Colonic mucosa (tissue), 4 donors: ENCODE data around the gene GFRA1. TPM values are rescaled to one million over a fixed set of nuclear protein-coding genes. Genes with fewer than 3 reads are reported as not detected.

ENCODE experiments used
- DNase-seq: peaks from one replicate; pipeline ENCODE4 v3.0.0-alpha.2; 2020
- H3K27ac ChIP-seq: fragments of 200-600 bp; one replicate; pipeline ENCODE4 v1.8.0; 2021
- H3K27me3 ChIP-seq: fragments of 200-600 bp; one replicate; pipeline ENCODE4 v1.8.0; 2021
- H3K36me3 ChIP-seq: fragments of 200-600 bp; one replicate; pipeline ENCODE4 v1.8.0; 2021
- H3K4me1 ChIP-seq: fragments of 200-600 bp; one replicate; pipeline ENCODE4 v1.8.0; 2021; ENCODE audit warnings: mild to moderate bottlenecking
- H3K4me3 ChIP-seq: fragments of 200-600 bp; one replicate; pipeline ENCODE4 v1.8.0; 2021
- H3K9ac ChIP-seq, 2 donors: one replicate each; pipeline ENCODE4 v1.7.0; 2013; ENCODE audit warnings: control low read depth in 2 of 2, low read depth in 2 of 2, low read length in 2 of 2
- H3K9me3 ChIP-seq: fragments of 200-600 bp; one replicate; pipeline ENCODE4 v1.8.0; 2021
- CTCF ChIP-seq: fragments of 200-600 bp; IDR thresholded peaks from one replicate; pipeline ENCODE4 v1.8.0; 2022; ENCODE audit warnings: antibody characterized with exemption, mild to moderate bottlenecking
- intact Hi-C: fragments of 100-400 bp; cut with DNase I; formaldehyde crosslinking; loops from one replicate; pipeline ENCODE4 v1.14.1; 2022
- total RNA-seq, 2 donors: library from RNA; stranded (reverse); fragmentation: NEBNext Ultra II Directional in 1 of 2; extraction: Animal tissue kit (Norgen Biotek cat#: 25700) in 1 of 2; gene quantifications; one replicate each; pipeline ENCODE4 v1.2.1, GENCODE V29; 2021
- donor health status: healthy.
- donor health status: DM: no; HTN: no; CAD: no.
- donor health status: DM: no; HTN: no; CAD: no.

Gene GFRA1
- total RNA-seq, 2 donors from 2014 or later: 1.0 to 4.9 TPM

GRCh38 chr10:116029826-116030225 is 243.2 kb downstream of the GFRA1 start:
- Histone ChIP-seq H3K4me3 (no peak overlapping the region), H3K27me3 (no peaks in the 10 kb centered on the region), H3K9me3 (no peaks in the 10 kb centered on the region), H3K4me1 (no peaks in the 10 kb centered on the region), H3K9ac (no peak overlapping the region), H3K36me3 (no peaks in the 10 kb centered on the region), H3K27ac (no peak overlapping the region)
- no peak for TF ChIP-seq CTCF
- no peak for DNase-seq
- intact Hi-C loops: no loop called here

DNA sequence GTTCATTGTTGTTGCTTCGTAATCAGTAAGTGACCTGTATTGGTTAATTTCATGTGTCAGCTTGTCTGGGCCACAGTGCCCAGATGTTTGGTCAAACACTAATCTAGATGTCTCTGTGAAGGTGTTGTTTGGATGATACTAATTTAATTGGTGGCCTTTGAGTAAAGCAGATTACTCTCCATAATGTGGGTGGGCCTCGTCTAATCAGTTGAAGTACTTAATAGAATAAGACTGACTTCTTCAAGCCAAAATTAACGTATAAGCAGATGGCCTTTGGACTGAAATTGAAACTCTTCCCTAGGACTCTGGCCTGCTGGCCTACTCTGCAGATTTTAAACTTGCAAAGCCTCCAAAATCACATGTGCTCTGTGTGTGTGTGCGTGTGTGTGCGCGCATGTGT is 245.7 kb downstream of the GFRA1 start:
- H3K4me1 ChIP-seq: no peaks in the 10 kb centered on the region
- H3K27me3 ChIP-seq: no peaks in the 10 kb centered on the region
- no peaks in the 10 kb centered on the region for H3K9me3 ChIP-seq
- H3K4me3 ChIP-seq: no peak overlapping the region
- H3K27ac ChIP-seq: no peak overlapping the region
- intact Hi-C loops: no loop called here
- no peak overlapping the region for H3K9ac ChIP-seq
- H3K36me3 ChIP-seq: no peaks in the 10 kb centered on the region
- no peak for DNase-seq
- no peak for TF ChIP-seq CTCF

DNA sequence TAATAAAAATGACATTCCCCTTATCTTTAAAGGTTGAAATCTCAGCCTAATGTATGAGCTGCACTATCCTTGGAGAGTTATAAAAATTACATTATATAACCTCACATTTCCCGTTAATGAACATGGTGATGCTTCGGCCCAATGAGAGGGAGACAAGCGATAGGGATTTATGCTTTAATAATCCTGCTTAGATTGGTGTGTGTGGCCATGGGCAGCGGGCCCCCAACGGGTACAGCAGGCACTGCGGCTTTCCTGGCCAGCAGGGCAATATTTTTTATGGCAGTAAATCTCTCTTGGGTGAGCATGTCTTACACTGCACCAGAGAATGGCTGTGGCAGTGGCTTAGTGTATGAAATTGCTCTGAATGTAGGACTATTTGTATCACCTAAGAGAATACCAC is 246.3 kb downstream of the GFRA1 start:
- no peaks in the 10 kb centered on the region for H3K27me3 ChIP-seq
- intact Hi-C loops: no loop called here
- no peak overlapping the region for H3K9ac ChIP-seq
- no peaks in the 10 kb centered on the region for H3K4me1 ChIP-seq
- H3K27ac ChIP-seq: no peak overlapping the region
- H3K9me3 ChIP-seq: no peaks in the 10 kb centered on the region
- H3K4me3 ChIP-seq: no peak overlapping the region
- no peak for TF ChIP-seq CTCF
- DNase-seq: no peak
- H3K36me3 ChIP-seq: no peaks in the 10 kb centered on the region

DNA sequence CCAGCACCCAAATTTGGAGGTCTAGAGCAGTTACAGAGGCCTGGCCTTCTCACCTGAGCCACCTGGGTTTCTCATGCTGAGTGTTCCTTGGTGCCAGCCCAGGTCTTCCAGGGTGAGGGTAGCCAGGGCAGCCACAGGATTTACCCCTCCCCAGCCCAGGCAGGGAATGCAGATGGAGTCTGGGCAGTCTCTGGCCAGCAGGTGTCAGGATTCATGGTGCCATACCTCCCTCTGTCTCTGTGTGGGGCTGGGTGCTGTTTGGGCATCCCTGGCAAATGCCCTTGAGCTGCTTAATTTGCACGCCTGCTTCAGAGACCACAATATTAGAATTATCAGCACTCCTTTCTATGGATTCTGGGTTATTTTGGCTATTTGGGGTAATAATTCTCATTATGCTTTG is 246.7 kb downstream of the GFRA1 start:
- no peak for TF ChIP-seq CTCF
- H3K4me1 ChIP-seq: no peaks in the 10 kb centered on the region

GRCh38 chr10:116024271-116024878 is 248.6 kb downstream of the GFRA1 start:
- no peak overlapping the region for H3K4me3 ChIP-seq
- H3K27me3 ChIP-seq: no peaks in the 10 kb centered on the region
- no peak overlapping the region for H3K27ac ChIP-seq
- intact Hi-C loops: no loop called here
- TF ChIP-seq CTCF: no peak
- DNase-seq: no peak
- H3K9me3 ChIP-seq: no peaks in the 10 kb centered on the region
- H3K4me1 ChIP-seq: no peaks in the 10 kb centered on the region
- H3K36me3 ChIP-seq: no peaks in the 10 kb centered on the region
- no peak overlapping the region for H3K9ac ChIP-seq

More for the DNA sequence above, 246.7 kb downstream of the GFRA1 start:
- Histone ChIP-seq H3K4me3 (no peak overlapping the region), H3K9me3 (no peaks in the 10 kb centered on the region), H3K27ac (no peak overlapping the region), H3K36me3 (no peaks in the 10 kb centered on the region), H3K27me3 (no peaks in the 10 kb centered on the region), H3K9ac (no peak overlapping the region)
- no peak for DNase-seq
- intact Hi-C loops: no loop called here
